ENCODE measurements around the gene PLP1.
A peak's percentile ranks its signal among the peaks of the same experiment; 100 is the strongest.

Gene PLP1

GRCh38 chrX:103791228-103791627, 14.6 kb downstream of the PLP1 start:
- no peak for TF ChIP-seq CTCF (IDR thresholded peaks at IDR 0.05; ENCODE audit: insufficient read depth, low read depth, low read length, missing control alignments)
- DNase-seq (ENCODE audit: low read depth) = no peak
- no peak overlapping the region for H3K4me3 ChIP-seq (ENCODE audit: low read length)

- DNase-seq (ENCODE audit: low read depth) = no peak
- no peak for TF ChIP-seq CTCF (IDR thresholded peaks at IDR 0.05; ENCODE audit: insufficient read depth, low read depth, low read length, missing control alignments)
- no peak overlapping the region for H3K4me3 ChIP-seq (ENCODE audit: low read length)
Observed at GRCh38 chrX:103791826-103792485, 15.3 kb downstream of the PLP1 start.

GRCh38 chrX:103792916-103793544, 16.4 kb downstream of the PLP1 start:
- no peak for TF ChIP-seq CTCF (IDR thresholded peaks at IDR 0.05; ENCODE audit: insufficient read depth, low read depth, low read length, missing control alignments)
- H3K4me3 ChIP-seq (ENCODE audit: low read length) = no peak overlapping the region
- DNase-seq (ENCODE audit: low read depth) = peak; percentile 64

GRCh38 chrX:103793545-103793940, 16.9 kb downstream of the PLP1 start:
- no peak for TF ChIP-seq CTCF (IDR thresholded peaks at IDR 0.05; ENCODE audit: insufficient read depth, low read depth, low read length, missing control alignments)
- no peak overlapping the region for H3K4me3 ChIP-seq (ENCODE audit: low read length)

GRCh38 chrX:103794119-103794518, 17.5 kb downstream of the PLP1 start:
- TF ChIP-seq CTCF (IDR thresholded peaks at IDR 0.05; ENCODE audit: insufficient read depth, low read depth, low read length, missing control alignments) = no peak
- DNase-seq (ENCODE audit: low read depth) = no peak

More at GRCh38 chrX:103793545-103793940, 16.9 kb downstream of the PLP1 start:
- no peak for DNase-seq (ENCODE audit: low read depth)

GRCh38 chrX:103797691-103798090, 21.1 kb downstream of the PLP1 start:
- no peak overlapping the region for H3K4me3 ChIP-seq (ENCODE audit: low read length)
- DNase-seq (ENCODE audit: low read depth) = no peak
- no peak for TF ChIP-seq CTCF (IDR thresholded peaks at IDR 0.05; ENCODE audit: insufficient read depth, low read depth, low read length, missing control alignments)

More at GRCh38 chrX:103794119-103794518, 17.5 kb downstream of the PLP1 start:
- H3K4me3 ChIP-seq (ENCODE audit: low read length) = no peak overlapping the region

- no peak for DNase-seq (ENCODE audit: low read depth)
- no peak for TF ChIP-seq CTCF (IDR thresholded peaks at IDR 0.05; ENCODE audit: insufficient read depth, low read depth, low read length, missing control alignments)
- H3K4me3 ChIP-seq (ENCODE audit: low read length) = no peak overlapping the region
Observed at GRCh38 chrX:103800318-103800717, 23.7 kb downstream of the PLP1 start.
